Motor neuron (in vitro differentiated cells): ENCODE data around the gene PRSS50. TPM values are rescaled to one million over a fixed set of nuclear protein-coding genes. Genes with fewer than 3 reads are reported as not detected.
A peak's percentile ranks its signal among the peaks of the same experiment; 100 is the strongest.
"Not testable (repeated sequence)": the region's sequence is repeated elsewhere in the genome, so short reads cannot be mapped to it uniquely, and the experiment has no call there.

ENCODE experiments used
- ATAC-seq, 8 experiments: fragments of 200-7000 bp; cut with Tn5 transposase; replicated peaks in 6 of 8; 2 replicates each; pipeline ENCODE4 v1.8.0; 2021; ENCODE audit warnings: mild to moderate bottlenecking in 8 of 8, moderate library complexity in 8 of 8
- H3K27ac ChIP-seq, 2 donors: fragments of 250-450 bp; sonication (Bioruptor Pico); 2 replicates each; pipeline ENCODE4 v1.9.0; 2021; ENCODE audit warnings: antibody characterized with exemption in 2 of 2, mild to moderate bottlenecking in 2 of 2, moderate library complexity in 1 of 2
- H3K4me1 ChIP-seq, 2 donors: fragments of 250-450 bp; sonication (Bioruptor Pico); replicated peaks in 1 of 2; 2 replicates each; pipeline ENCODE4 v1.6.1; 2021; ENCODE audit warnings: antibody characterized with exemption in 2 of 2, mild to moderate bottlenecking in 2 of 2, moderate library complexity in 1 of 2
- H3K4me3 ChIP-seq, 5 donors: fragments of 250-450 bp; sonication (Bioruptor Pico); 2 replicates each; pipeline ENCODE4 v1.9.0; 2021; ENCODE audit warnings: antibody characterized with exemption in 5 of 5, mild to moderate bottlenecking in 5 of 5, moderate library complexity in 4 of 5
- WGBS, 10 experiments: fragments of 450-650 bp; shearing (Covaris generic); methylation state at CpG; one replicate each; pipeline ENCODE4 v1.0.0; 2022; 5-methylcytosine and 5-hydroxymethylcytosine counted together
- in situ Hi-C, 9 experiments: fragments of 400-800 bp; cut with MboI; loops; one replicate each; pipeline ENCODE4 v1.15.0; 2021; ENCODE audit warnings: low sequenced_read_pairs in 9 of 9, low pct_unique_long_range_greater_than_20kb in 2 of 9; ENCODE audit not compliant: unreplicated experiment in 9 of 9
- total RNA-seq, 8 experiments: library from RNA; unstranded; fragments of 300-600 nt; gene quantifications; 2 replicates each; pipeline versions ENCODE4 v1.2.3 to v1.2.4, GENCODE V29; 2022

The PRSS50 gene
- total RNA-seq, 8 experiments from 2014 or later, result 0.08 to 0.85 (median 0.24) TPM; not detected in 4

DNA sequence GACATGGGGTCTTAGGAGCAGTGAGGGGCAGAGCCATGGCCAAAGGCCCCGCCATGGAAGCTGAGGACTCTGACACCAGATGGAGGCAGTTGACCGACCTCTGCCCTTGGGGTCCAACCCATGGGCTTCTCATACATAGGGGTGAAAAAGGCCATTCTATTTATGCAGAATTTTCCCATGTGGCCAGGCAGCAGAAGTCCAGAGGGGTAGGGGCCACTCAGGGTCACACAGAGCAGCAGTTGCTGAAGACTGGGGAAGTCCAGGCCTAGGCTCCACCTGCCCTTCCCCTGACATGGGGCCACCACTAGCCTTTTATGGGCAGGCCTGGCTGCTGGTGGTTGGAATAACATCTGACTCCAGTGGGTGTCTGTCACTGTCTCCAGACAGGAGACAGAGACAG, 6.4 kb downstream of the PRSS50 start:
- no peak for ATAC-seq
- 100% methylated on average over 2 of the region's 2 CpGs; no CpG with 5 or more reads in 9 of the 10 experiments for WGBS, 10 experiments
- in situ Hi-C loops, result loop anchor here in 8 of 9 experiments (10.0 to 25.0 kb wide), 5 partner anchors 173 to 651 kb away; partner anchors contain the start of gene PTH1R (in 5 of the 8)
- Histone ChIP-seq H3K27ac (no peak overlapping the region), H3K4me1 (peaks cover 6% of the 10 kb centered on the region in 2 donors), H3K4me3 (no peak overlapping the region)

DNA sequence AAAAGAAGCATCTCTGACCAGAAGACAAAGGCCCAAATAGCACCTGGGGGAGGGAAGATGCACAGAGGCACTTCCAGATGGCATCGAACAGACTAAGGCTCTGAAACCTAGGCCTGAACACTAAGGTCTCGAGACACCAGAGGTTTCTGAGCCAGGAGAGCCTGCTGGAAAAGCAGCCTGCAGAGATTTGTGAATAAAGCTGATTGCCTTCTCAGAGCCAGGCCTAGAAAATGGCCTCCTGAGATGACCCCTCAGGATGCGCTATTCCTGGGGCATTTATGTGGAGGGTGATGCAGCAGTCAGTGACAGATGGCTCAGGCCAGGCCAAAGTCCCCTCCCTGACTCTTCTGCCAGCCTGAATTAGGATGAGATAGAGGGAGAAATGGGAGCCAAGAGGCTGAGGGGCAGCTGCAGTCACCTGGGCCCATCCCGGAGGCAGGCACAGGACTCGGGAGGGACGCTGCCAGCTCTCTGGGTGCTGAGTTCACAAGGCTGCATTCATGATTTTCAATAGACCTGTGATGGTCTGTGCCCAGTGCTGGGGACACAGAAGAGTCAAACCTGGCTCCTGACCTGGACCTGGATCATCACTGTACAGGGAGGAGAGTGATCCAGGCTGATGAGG, 6.9 kb downstream of the PRSS50 start:
- peak in 1 of 8 experiments; percentile 17 for ATAC-seq
- no peak overlapping the region for H3K27ac ChIP-seq
- in situ Hi-C loops, result loop anchor here in 8 of 9 experiments (10.0 to 25.0 kb wide), 5 partner anchors 174 to 652 kb away; partner anchors contain the start of gene PTH1R (in 5 of the 8)
- WGBS, 10 experiments, result 40 to 87% (median 80%) methylated on average over 1 to 3 of the region's 6 CpGs; no CpG with 5 or more reads in 5 of the 10 experiments
- peaks cover 6% of the 10 kb centered on the region in 2 donors for H3K4me1 ChIP-seq
- no peak overlapping the region for H3K4me3 ChIP-seq

DNA sequence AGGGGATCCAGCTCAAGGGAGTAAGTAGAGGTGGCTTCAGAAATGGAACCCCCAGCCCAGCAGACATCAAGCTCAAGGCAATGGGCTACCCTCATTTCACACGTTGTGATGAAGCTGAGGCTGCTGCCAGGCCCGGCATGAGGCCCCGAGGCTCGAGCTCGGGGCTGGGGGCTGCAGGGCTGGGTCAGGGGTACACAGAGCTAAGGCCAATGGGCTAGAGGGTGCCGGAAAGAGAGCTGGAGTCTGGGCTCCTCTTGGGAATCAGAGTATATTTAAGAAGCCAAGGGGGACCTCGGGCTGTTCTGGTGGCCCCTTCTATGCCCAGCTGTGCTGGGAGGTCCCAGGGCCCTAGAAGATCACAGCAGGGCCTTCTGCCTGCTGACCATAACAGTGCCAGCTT, 7.4 kb downstream of the PRSS50 start:
- no peak overlapping the region for H3K4me3 ChIP-seq
- 73% methylated on average over 2 of the region's 7 CpGs; no CpG with 5 or more reads in 9 of the 10 experiments for WGBS, 10 experiments
- no peak for ATAC-seq
- H3K4me1 ChIP-seq, result peaks cover 6 to 10% of the 10 kb centered on the region in 2 donors
- in situ Hi-C loops, result loop anchor here in 8 of 9 experiments (10.0 to 25.0 kb wide), 5 partner anchors 175 to 652 kb away; partner anchors contain the start of gene PTH1R (in 5 of the 8)
- no peak overlapping the region for H3K27ac ChIP-seq

DNA sequence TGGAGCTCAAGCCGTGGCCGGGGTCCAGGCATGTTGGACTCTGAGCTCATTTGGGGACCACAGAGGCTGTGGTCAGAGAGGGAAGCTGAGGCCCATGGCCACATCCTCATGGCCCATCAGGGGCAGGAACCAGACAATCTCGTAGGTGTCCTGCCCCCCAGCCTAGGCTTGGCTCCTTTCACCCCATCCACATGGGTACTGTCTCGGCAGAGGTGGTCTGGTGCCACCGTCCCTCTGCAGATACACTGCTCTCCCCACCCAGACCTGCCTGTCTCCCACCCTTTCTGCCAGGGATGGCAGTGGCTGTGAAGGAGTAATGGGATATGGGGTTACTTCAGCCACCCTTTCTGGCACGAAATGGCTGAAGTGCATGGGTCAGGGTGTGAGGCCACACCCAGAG, 7.9 kb downstream of the PRSS50 start:
- Histone ChIP-seq H3K27ac (no peak overlapping the region), H3K4me3 (no peak overlapping the region), H3K4me1 (peaks cover 6 to 14% of the 10 kb centered on the region in 2 donors)
- in situ Hi-C loops, result loop anchor here in 8 of 9 experiments (10.0 to 25.0 kb wide), 5 partner anchors 175 to 653 kb away; partner anchors contain the start of gene PTH1R (in 5 of the 8)
- 0 to 87% (median 60%) methylated on average over 1 to 3 of the region's 6 CpGs; no CpG with 5 or more reads in 7 of the 10 experiments for WGBS, 10 experiments
- ATAC-seq, result no peak

DNA sequence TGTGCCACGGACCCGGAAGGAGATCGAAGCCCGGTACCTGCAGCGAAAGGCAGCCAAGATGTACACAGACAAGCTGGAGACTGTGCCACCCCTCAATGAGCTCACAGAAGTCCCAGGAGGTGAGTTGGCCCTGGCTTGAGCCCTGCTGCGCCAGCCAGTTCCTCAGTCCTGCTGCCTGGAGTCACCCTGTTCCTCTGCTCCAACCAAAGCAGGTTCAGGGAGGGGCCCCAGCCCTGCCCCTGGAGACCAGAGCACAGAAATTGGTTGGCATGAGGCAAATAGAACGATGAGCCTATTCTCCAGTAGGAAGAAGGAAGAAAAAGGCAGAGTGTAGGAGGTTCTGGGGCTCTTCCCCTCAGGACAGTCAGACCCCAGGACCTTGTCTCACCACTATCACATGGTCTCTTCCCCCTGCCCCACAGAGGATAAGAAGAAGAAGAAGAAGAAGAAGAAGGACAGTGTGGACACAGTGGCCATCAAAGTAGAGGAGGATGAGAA, 8.5 kb downstream of the PRSS50 start:
- Histone ChIP-seq H3K4me1 (peaks cover 6 to 14% of the 10 kb centered on the region in 2 donors), H3K4me3 (no peak overlapping the region), H3K27ac (no peak overlapping the region)
- no peak for ATAC-seq
- 0 to 100% (median 90%) methylated on average over 1 to 6 of the region's 7 CpGs; no CpG with 5 or more reads in 5 of the 10 experiments for WGBS, 10 experiments
- in situ Hi-C loops, result loop anchor here in 7 of 9 experiments (25.0 kb wide), 4 partner anchors 178 to 653 kb away; partner anchors contain the start of gene PTH1R (in 5 of the 7)

DNA sequence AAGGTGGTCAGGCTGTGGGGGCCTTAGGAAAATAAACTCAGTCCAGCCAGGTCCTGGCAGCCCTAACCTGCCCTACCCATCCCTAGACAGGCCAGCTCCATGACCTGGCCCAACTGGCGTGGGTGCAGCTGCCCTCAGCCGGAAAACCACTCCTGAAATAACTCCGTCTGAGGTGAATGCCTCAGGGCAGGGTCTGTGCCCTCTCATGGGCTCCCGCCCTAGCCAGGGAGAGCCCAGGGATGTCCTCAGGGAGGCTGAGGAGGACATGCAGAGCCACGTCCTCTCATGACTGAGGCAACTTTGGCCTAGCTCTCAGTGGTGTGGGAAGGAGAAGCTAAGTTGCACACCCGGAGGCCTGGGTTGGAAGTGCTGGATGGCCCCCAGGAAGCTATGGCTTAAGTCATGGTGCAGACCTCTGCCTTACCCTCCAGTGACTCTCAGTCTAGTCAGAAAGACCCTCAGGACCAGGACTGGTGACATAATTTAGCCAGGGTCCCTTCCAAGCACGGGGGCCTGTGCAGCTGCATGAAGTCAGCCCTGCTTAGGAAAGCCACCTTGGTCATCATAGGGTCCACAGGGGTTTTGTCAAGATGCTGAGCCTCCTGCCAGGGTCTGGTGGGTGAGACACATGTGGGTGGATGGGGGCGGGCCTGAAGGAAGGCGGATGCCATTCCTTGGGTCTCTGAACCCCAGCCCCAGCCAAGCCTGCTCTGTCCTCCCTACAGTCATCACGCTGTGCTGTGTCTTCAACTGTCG, 9.1 kb downstream of the PRSS50 start:
- Histone ChIP-seq H3K4me3 (no peak overlapping the region), H3K4me1 (peaks cover 6 to 14% of the 10 kb centered on the region in 2 donors), H3K27ac (no peak overlapping the region)
- ATAC-seq, result no peak
- WGBS, 10 experiments, result 40 to 100% (median 51%) methylated on average over 1 to 3 of the region's 11 CpGs; no CpG with 5 or more reads in 7 of the 10 experiments
- in situ Hi-C loops, result loop anchor here in 7 of 9 experiments (25.0 kb wide), 4 partner anchors 179 to 654 kb away; partner anchors contain the start of gene PTH1R (in 5 of the 7)

DNA sequence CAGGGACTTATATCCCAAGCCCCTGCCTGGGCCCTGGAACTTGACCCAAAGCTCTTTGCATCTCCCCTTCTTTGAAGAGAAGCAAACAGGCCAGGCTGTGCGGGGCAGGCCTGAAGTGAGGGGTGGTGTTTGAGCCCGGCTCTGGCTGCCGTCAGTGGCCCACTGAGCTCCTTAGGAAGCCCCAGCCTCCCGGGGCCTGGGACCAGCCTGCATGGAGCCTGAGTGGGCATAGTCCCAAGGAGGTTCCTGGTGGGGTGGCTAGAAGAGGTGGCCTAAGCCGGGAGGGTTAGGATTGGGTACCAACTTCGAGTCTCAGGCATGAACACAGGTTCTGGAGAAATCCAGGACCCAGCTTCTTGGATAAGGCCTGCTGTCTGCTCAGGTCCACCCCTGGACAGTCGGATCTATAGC, 10.1 kb downstream of the PRSS50 start:
- WGBS, 10 experiments, result 0 to 86% (median 80%) methylated on average over 1 to 2 of the region's 7 CpGs; no CpG with 5 or more reads in 5 of the 10 experiments
- in situ Hi-C loops, result loop anchor here in 7 of 9 experiments (25.0 kb wide), 4 partner anchors 180 to 655 kb away; partner anchors contain the start of gene PTH1R (in 5 of the 7)
- H3K27ac ChIP-seq, result no peak overlapping the region
- H3K4me1 ChIP-seq, result peaks cover 6 to 14% of the 10 kb centered on the region in 2 donors
- H3K4me3 ChIP-seq, result no peak overlapping the region
- no peak for ATAC-seq

DNA sequence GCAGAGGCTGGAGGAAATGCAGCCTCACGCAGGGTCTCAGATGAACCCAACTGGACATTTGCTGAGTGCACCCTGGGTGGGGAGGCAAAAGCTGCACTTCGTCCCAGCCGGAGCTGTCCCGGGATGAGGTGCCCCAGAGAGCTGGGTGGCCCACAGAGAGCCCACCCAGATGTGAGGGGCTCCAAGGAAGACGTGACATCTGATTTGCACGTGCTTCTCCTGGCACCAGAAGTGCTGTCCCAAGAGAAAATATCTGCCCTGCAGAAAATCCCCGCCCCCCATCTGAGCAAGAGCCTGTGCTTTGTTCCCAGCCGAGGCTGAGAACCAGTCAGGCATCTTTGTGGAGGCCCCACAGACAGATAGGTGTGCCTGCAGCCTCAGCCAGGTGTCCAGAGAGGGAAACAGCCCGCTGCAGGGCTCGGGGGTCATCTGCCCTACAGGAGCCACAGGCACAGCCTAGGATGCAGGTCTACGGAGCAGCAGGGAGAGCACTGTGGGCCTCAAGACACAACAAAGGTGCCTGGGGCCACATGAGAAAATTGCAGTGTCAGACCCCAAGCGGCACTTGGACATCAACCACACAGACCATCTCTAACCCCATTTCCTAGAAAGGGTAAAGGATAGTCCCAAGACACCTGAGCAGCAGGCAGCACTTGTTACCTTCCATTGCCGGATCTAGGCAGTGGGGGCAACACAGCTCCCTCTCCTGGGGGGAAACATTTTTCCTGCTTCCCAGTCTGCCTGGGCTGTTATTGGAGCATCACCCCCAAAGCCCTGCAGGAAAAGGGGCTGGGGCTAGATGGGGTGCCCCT, 10.7 kb downstream of the PRSS50 start:
- Histone ChIP-seq H3K4me3 (no peak overlapping the region), H3K4me1 (peaks cover 6 to 21% of the 10 kb centered on the region in 2 donors), H3K27ac (no peak overlapping the region)
- WGBS, 10 experiments, result 33 to 100% (median 72%) methylated on average over 1 to 5 of the region's 13 CpGs; no CpG with 5 or more reads in 5 of the 10 experiments
- in situ Hi-C loops, result loop anchor here in 7 of 9 experiments (25.0 kb wide), 4 partner anchors 180 to 655 kb away; partner anchors contain the start of gene PTH1R (in 5 of the 7)
- no peak for ATAC-seq

DNA sequence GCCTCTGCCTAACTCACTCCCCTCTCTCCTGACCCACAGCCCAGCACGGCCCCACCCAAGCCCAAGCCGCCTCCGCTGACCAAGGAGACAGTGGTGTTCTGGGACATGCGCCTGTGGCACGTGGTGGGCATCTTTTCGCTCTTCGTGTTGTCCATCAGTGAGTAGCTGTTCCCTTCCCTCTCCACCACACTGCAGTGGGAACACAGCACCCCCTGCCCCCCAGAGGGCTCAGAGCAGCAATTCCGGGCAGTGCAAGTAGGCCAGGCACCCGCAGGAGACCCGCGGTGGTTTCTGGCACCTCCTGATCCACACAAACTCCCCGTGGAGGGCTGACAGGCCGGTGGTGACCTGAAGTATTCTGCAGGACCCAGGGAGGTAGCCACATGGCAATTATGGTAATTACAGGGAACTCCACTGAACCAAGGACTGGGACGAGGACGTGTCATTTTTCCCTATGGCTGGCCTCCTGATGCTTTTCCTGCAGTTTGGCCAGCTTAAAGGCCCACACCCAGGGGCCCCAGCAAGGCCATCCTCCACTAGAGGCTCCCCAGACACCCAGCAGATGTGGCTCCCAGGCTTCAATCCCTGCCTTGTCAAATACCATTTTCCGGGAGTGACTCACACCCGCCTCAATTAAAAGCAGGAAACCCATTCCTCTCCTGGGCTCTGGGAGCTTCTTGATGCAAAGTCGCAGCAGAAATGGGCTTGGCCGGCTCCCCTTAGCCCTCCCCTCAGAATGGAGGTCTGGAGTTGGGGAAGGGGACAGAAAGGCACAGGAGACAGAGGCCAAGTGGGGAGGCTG, 11.7 kb downstream of the PRSS50 start:
- in situ Hi-C loops, result loop anchor here in 7 of 9 experiments (25.0 kb wide), 4 partner anchors 181 to 656 kb away; partner anchors contain the start of gene PTH1R (in 5 of the 7)
- ATAC-seq, result peak in 2 of 8 experiments; percentile 38 to 57
- Histone ChIP-seq H3K27ac (no peak overlapping the region), H3K4me1 (peaks cover 13 to 22% of the 10 kb centered on the region in 2 donors), H3K4me3 (no peak overlapping the region)
- WGBS, 10 experiments, result 0 to 92% (median 58%) methylated on average over 1 to 7 of the region's 19 CpGs; no CpG with 5 or more reads in 2 of the 10 experiments

DNA sequence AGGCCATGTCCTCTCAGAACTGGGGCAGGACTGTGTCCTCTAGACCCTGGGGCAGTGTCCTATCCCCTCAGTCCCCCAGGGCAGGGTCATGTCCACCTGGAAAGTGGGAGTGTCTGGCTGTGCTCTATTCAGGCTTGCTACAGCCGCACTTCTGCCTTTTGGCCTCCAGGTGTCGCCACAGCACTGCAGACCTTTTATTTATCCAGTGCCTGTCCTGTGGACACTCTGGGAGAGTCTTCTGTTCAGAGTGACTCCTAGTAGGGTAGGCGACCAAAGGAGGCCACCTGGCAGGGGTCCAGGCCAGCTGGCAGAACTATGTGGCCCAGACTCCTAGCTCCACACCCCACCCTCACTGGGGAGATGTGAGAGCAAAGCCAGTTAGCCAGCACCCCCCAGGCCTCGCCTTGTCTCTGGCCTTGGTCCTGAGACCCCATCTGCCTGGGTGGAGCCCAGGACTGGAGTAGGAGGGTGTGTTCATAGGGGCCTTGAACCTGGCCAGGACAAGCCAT, 12.6 kb downstream of the PRSS50 start:
- H3K4me3 ChIP-seq, result no peak overlapping the region
- ATAC-seq, result peak; percentile 50 to 93 (median 58)
- H3K27ac ChIP-seq, result no peak overlapping the region
- 50% methylated on average over 2 of the region's 4 CpGs; no CpG with 5 or more reads in 9 of the 10 experiments for WGBS, 10 experiments
- H3K4me1 ChIP-seq, result peaks cover 17 to 29% of the 10 kb centered on the region in 2 donors
- in situ Hi-C loops, result loop anchor here in 7 of 9 experiments (25.0 kb wide), 4 partner anchors 182 to 657 kb away; partner anchors contain the start of gene PTH1R (in 5 of the 7)

DNA sequence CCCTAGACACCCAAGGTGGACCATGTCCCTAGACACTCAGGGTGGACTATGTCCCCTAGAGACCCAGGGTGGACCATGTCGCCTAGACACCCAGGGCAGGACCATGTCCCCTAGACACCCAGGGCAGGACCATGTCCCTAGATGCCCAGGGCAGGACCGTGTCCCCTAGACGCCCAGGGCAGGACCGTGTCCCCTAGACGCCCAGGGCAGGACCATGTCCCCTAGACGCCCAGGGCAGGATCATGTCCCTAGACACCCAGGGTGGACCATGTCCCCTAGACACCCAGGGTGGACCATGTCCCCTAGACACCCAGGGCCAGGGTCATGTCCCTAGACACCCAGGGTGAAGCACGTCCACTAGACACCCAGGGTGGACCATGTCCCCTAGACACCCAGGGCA, 13.3 kb downstream of the PRSS50 start:
- not testable (repeated sequence) for H3K4me3 ChIP-seq, H3K27ac ChIP-seq, ATAC-seq
- H3K4me1 ChIP-seq, result peaks cover 24 to 36% of the 10 kb centered on the region in 2 donors
- no CpG with 5 or more reads among the region's 7 CpGs for WGBS, 10 experiments
- in situ Hi-C loops, result loop anchor here in 7 of 9 experiments (25.0 kb wide), 4 partner anchors 183 to 658 kb away; partner anchors contain the start of gene PTH1R (in 5 of the 7)
